ENCODE results near the gene SIRPA.

DNA sequence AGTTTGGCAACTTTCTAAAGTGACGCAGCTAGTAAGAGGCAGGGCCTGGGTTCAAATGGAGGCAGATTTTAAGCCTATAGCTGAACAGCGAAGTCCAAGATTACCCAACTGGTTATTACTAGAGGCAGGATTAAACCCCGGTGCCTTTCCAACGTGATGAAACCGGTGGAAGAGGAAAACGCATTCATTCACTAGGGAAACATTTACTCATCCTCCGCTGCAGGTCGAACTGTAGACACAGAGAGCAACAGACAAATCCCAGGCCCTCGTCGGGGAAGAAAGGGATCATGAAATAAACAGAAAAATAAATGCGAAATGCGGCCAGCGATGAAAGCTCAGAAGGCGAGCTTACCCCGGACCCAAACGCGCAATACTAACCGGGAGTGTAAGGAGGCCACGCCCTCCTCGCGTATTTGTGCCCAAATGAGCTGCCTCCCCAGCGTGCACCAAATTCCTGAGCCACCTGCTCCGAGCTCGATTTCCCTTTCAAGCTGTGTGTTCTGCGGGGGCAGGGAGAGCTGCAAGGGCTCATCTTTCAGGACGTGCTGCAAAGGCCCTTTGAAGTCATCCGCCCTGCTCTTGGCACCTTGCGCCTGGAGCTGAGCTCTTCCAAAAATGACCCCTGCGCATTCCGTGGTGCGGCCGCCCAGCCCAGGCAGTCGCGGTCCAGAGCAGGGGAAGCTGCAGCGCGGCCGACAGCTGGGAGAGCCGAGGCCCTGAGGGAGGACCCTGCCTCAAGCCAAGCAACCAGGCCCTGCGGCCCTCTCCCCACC is 51.7 kb downstream of the SIRPA start:
- no peak for TF ChIP-seq NFYB (CRISPR knock-in tag; conservative IDR thresholded peaks at IDR 0.05; ENCODE audit: low read depth)
- TF ChIP-seq, protein P1, sequence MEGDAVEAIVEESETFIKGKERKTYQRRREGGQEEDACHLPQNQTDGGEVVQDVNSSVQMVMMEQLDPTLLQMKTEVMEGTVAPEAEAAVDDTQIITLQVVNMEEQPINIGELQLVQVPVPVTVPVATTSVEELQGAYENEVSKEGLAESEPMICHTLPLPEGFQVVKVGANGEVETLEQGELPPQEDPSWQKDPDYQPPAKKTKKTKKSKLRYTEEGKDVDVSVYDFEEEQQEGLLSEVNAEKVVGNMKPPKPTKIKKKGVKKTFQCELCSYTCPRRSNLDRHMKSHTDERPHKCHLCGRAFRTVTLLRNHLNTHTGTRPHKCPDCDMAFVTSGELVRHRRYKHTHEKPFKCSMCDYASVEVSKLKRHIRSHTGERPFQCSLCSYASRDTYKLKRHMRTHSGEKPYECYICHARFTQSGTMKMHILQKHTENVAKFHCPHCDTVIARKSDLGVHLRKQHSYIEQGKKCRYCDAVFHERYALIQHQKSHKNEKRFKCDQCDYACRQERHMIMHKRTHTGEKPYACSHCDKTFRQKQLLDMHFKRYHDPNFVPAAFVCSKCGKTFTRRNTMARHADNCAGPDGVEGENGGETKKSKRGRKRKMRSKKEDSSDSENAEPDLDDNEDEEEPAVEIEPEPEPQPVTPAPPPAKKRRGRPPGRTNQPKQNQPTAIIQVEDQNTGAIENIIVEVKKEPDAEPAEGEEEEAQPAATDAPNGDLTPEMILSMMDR (IDR thresholded peaks at IDR 0.05), result no peak
